ENCODE measurements around the gene SLC17A9. TPM values are rescaled to one million over a fixed set of nuclear protein-coding genes. Genes with fewer than 3 reads are reported as not detected.

SLC17A9 gene
- total and polyA plus RNA-seq, 2 experiments from 2014 or later: 32.0 to 39.3 TPM

- no peak for TF ChIP-seq ZNF462 (CRISPR knock-in tag; IDR thresholded peaks at IDR 0.05)
These were observed 26.0 kb downstream of the SLC17A9 start (continued) for GRCh38 chr20:62978561-62978943.

GRCh38 chr20:62979310-62979709, 26.8 kb downstream of the SLC17A9 start:
- H3K9me2 ChIP-seq (ENCODE audit: insufficient read depth): no peaks in the 10 kb centered on the region
- peaks cover 26% of the 10 kb centered on the region for H3K27me3 Mint-ChIP-seq (ENCODE audit: insufficient read depth, low read depth, poor library complexity)
- H3K27ac ChIP-seq (ENCODE audit: low read depth): no peak overlapping the region
- 0 out of 2 replicates have a peak, but pooled peaks cover 7% of the 10 kb centered on the region for H3F3A ChIP-seq (replicated peaks; ENCODE audit: low read depth)
- no peak overlapping the region for H3K27ac Mint-ChIP-seq
- DNase-seq (ENCODE audit: low spot score) (no peak), ATAC-seq (peak; percentile 6; the same call in 2 of the 3 replicates)
- H3K36me3 Mint-ChIP-seq (ENCODE audit: low read depth): no peaks in the 10 kb centered on the region
- H2AFZ ChIP-seq: no peak overlapping the region
- no peak overlapping the region for H3K4me3 Mint-ChIP-seq
- H3K9me3 Mint-ChIP-seq: no peaks in the 10 kb centered on the region
- TF ChIP-seq CTCF (conservative IDR thresholded peaks at IDR 0.05; ENCODE audit: low read depth in 2 of 2): peak; percentile 10 to 11; a peak in 1 of 4 replicates
- no peak for TF ChIP-seq NANOG (IDR thresholded peaks at IDR 0.05; ENCODE audit: borderline replicate concordance)
- peaks cover 8% of the 10 kb centered on the region for H3K27me3 ChIP-seq (ENCODE audit: insufficient read depth)
- H3K4me3 ChIP-seq: no peak overlapping the region
- H3K4me2 ChIP-seq: no peak overlapping the region
- no peaks in the 10 kb centered on the region for H3K79me2 ChIP-seq (replicated peaks; ENCODE audit: insufficient read depth)
- H3K4me1 Mint-ChIP-seq: peaks cover 50% of the 10 kb centered on the region
- no peaks in the 10 kb centered on the region for H3K36me3 ChIP-seq (ENCODE audit: insufficient read depth)
- H3K4me1 ChIP-seq (ENCODE audit: insufficient read depth): peaks cover 48% of the 10 kb centered on the region
- no peaks in the 10 kb centered on the region for H4K20me1 ChIP-seq (replicated peaks; ENCODE audit: insufficient read depth)
